ENCODE data around the gene WDR62.

- no peak for TF ChIP-seq PBX3 (IDR thresholded peaks at IDR 0.05; ENCODE audit: insufficient replicate concordance, low read depth, low read length)
- TF ChIP-seq ZNF274 (IDR thresholded peaks at IDR 0.05; ENCODE audit: insufficient read depth, insufficient read length): no peak
- no peak for TF ChIP-seq CBX3 (IDR thresholded peaks at IDR 0.05; ENCODE audit: borderline replicate concordance, low read depth)
- TF ChIP-seq RCOR1 (conservative IDR thresholded peaks at IDR 0.05; ENCODE audit: low read depth, low read length): no peak
- no peak for TF ChIP-seq CTCF (IDR thresholded peaks at IDR 0.05 in 2 of 3, conservative IDR thresholded peaks at IDR 0.05 in 1 of 3; ENCODE audit: control insufficient read depth in 2 of 3, extremely low read depth in 1 of 3, insufficient read depth in 1 of 3, low read depth in 3 of 3, low read length in 3 of 3)
- TF ChIP-seq EP300 (IDR thresholded peaks at IDR 0.05; ENCODE audit: borderline replicate concordance in 1 of 2, control insufficient read depth in 1 of 2, low read depth in 2 of 2, low read length in 2 of 2): no peak
- no peak for TF ChIP-seq EZH2 (IDR thresholded peaks at IDR 0.05; ENCODE audit: borderline replicate concordance, control insufficient read depth, low read depth, low read length)
- no peak for TF ChIP-seq BHLHE40 (IDR thresholded peaks at IDR 0.05; ENCODE audit: borderline replicate concordance in 1 of 2, low read depth in 2 of 2, low read length in 1 of 2)
- no peak for TF ChIP-seq POLR2A (IDR thresholded peaks at IDR 0.05; ENCODE audit: low read depth, low read length)
- TF ChIP-seq HDGF (IDR thresholded peaks at IDR 0.05): no peak
- TF ChIP-seq HDAC6 (IDR thresholded peaks at IDR 0.05; ENCODE audit: unreplicated experiment): no peak
- no peak for TF ChIP-seq REST (IDR thresholded peaks at IDR 0.05; ENCODE audit: low read depth, low read length)
These were observed 8.2 kb upstream of the WDR62 start for GRCh38 chr19:36046443-36047050.
